Mesenchymal stem cell (in vitro differentiated cells and primary cell): Measurements from ENCODE around the gene FSTL4.
A peak's percentile ranks its signal among the peaks of the same experiment; 100 is the strongest.

Experiments
- DNase-seq: peaks from one replicate; pipeline ENCODE4 v3.0.0-alpha.2; 2013
- H2AFZ ChIP-seq: one replicate; pipeline ENCODE4 v1.6.1; 2013; ENCODE audit warnings: low read depth, mild to moderate bottlenecking, control low read depth, inconsistent platforms, low read length, moderate library complexity
- H2AK5ac ChIP-seq: 2 replicates; pipeline ENCODE4 v1.6.1; 2013; ENCODE audit warnings: low read length, moderate library complexity, mild to moderate bottlenecking, inconsistent platforms; ENCODE audit not compliant: severe bottlenecking
- H2BK120ac ChIP-seq: one replicate; pipeline ENCODE4 v1.6.1; 2013; ENCODE audit warnings: low read depth, mild to moderate bottlenecking, inconsistent platforms, low read length, moderate library complexity
- H2BK12ac ChIP-seq, 2 experiments: one replicate each; pipeline ENCODE4 v1.6.1; 2013; ENCODE audit warnings: inconsistent platforms in 2 of 2, low read length in 2 of 2, mild to moderate bottlenecking in 2 of 2, moderate library complexity in 2 of 2, control low read depth in 1 of 2
- H2BK15ac ChIP-seq: one replicate; pipeline ENCODE4 v1.6.1; 2013; ENCODE audit warnings: mild to moderate bottlenecking, low read depth, inconsistent platforms; ENCODE audit not compliant: poor library complexity, severe bottlenecking
- H2BK5ac ChIP-seq: 2 replicates; pipeline ENCODE4 v1.6.1; 2013; ENCODE audit warnings: low read depth, mild to moderate bottlenecking, low read length, control low read depth, inconsistent platforms; ENCODE audit not compliant: poor library complexity, severe bottlenecking
- H3K14ac ChIP-seq, 2 experiments: one replicate each; pipeline ENCODE4 v1.6.1; 2013; ENCODE audit warnings: inconsistent platforms in 2 of 2, low read length in 2 of 2, control low read depth in 1 of 2, mild to moderate bottlenecking in 1 of 2, moderate library complexity in 1 of 2
- H3K18ac ChIP-seq, 2 experiments: one replicate each; pipeline ENCODE4 v1.6.1; 2013; ENCODE audit warnings: inconsistent platforms in 2 of 2, low read length in 2 of 2, control low read depth in 1 of 2, low read depth in 1 of 2, mild to moderate bottlenecking in 1 of 2
- H3K23ac ChIP-seq, 2 experiments: one replicate each; pipeline ENCODE4 v1.6.1; 2013; ENCODE audit warnings: inconsistent platforms in 2 of 2, low read length in 2 of 2, mild to moderate bottlenecking in 2 of 2, moderate library complexity in 2 of 2, control low read depth in 1 of 2
- H3K27ac ChIP-seq: 2 replicates; pipeline ENCODE4 v1.5.1; 2013; ENCODE audit warnings: mild to moderate bottlenecking, moderate library complexity, low read length, control low read depth, inconsistent platforms; ENCODE audit not compliant: poor library complexity, severe bottlenecking
- H3K27me3 ChIP-seq, 2 experiments: 2 replicates each; pipeline versions ENCODE4 v1.6.1 to v1.7.0; 2013; ENCODE audit warnings: low read length in 2 of 2, mild to moderate bottlenecking in 2 of 2, moderate library complexity in 2 of 2, control low read depth in 1 of 2, inconsistent platforms in 1 of 2; ENCODE audit not compliant: control insufficient read depth in 1 of 2, insufficient read depth in 1 of 2
- H3K36me3 ChIP-seq, 2 experiments: 2 replicates each; pipeline versions ENCODE4 v1.6.1 to v1.7.0; 2013; ENCODE audit warnings: low read length in 2 of 2, control low read depth in 1 of 2, inconsistent platforms in 1 of 2, low read depth in 1 of 2, mild to moderate bottlenecking in 1 of 2; ENCODE audit not compliant: insufficient read depth in 2 of 2, control insufficient read depth in 1 of 2
- H3K4ac ChIP-seq, 2 experiments: one replicate each; pipeline ENCODE4 v1.6.1; 2013; ENCODE audit warnings: inconsistent platforms in 2 of 2, low read length in 2 of 2, mild to moderate bottlenecking in 2 of 2, moderate library complexity in 2 of 2, control low read depth in 1 of 2, low read depth in 1 of 2
- H3K4me1 ChIP-seq: 2 replicates; pipeline ENCODE4 v1.6.1; 2013; ENCODE audit warnings: low read depth, low read length, control low read depth; ENCODE audit not compliant: control insufficient read depth, insufficient read depth
- H3K4me2 ChIP-seq: 2 replicates; pipeline ENCODE4 v1.6.1; 2013; ENCODE audit warnings: low read length, mild to moderate bottlenecking, inconsistent platforms; ENCODE audit not compliant: poor library complexity, severe bottlenecking
- H3K4me3 ChIP-seq, 2 experiments: 2 replicates each; pipeline versions ENCODE4 v1.5.1 to v1.7.0; 2013; ENCODE audit warnings: low read length in 2 of 2, mild to moderate bottlenecking in 2 of 2, control low read depth in 1 of 2, low read depth in 1 of 2; ENCODE audit not compliant: insufficient read depth in 1 of 2
- H3K79me1 ChIP-seq: replicated peaks from 2 replicates; pipeline ENCODE4 v1.6.1; 2013; ENCODE audit warnings: mild to moderate bottlenecking, control low read depth, low read length, inconsistent platforms; ENCODE audit not compliant: poor library complexity, severe bottlenecking
- H3K9ac ChIP-seq: 2 replicates; pipeline ENCODE4 v1.7.0; 2013; ENCODE audit warnings: mild to moderate bottlenecking, low read length, moderate library complexity
- H3K9me3 ChIP-seq: 2 replicates; pipeline ENCODE4 v1.7.0; 2013; ENCODE audit warnings: mild to moderate bottlenecking, low read length; ENCODE audit not compliant: control insufficient read depth
- H4K8ac ChIP-seq: one replicate; pipeline ENCODE4 v1.6.1; 2013; ENCODE audit warnings: inconsistent platforms, mild to moderate bottlenecking, low read length, moderate library complexity
- H4K91ac ChIP-seq: one replicate; pipeline ENCODE4 v1.6.1; 2013; ENCODE audit warnings: mild to moderate bottlenecking, low read length, inconsistent platforms
- WGBS: methylation state at CpG from one replicate; pipeline ENCODE4 v1.1.7; 2013; ENCODE audit warnings: mixed read lengths; 5-methylcytosine and 5-hydroxymethylcytosine counted together

The FSTL4 gene

DNA sequence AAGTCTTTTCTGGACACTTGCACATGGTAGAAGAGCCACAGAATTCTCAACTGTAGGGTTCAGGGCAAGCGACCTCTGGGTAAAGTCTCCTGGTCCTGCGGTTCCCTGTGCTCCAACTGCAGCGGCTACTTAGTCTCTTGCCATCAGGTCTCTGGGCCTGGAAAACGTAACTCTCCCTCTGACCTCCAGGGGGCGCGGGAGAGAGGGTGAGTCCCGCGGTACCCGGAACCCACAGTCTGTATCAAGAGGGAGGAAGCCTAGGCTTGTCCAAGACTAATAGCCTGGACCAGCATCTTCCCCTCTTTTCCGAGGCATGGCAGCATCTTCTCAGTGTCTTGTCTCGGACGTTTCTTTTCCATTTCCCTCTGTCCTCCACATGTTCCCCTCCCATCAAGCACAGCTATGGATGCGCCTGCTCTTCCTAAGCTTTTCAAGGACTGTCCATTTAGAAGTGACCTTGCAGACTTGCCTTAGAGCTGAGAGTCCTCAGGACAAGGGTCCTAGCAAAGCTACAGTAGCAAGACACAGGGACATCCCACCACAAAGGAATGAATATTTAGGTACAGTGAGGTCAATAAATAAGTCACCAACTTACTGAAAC lies 59.3 kb downstream of the FSTL4 start:
- Histone ChIP-seq H3K27me3 (peaks cover 4 to 91% of the 10 kb centered on the region in 2 experiments), H3K79me1 (no peaks in the 10 kb centered on the region), H3K14ac (no peak overlapping the region), H3K4ac (no peak overlapping the region), H4K91ac (no peak overlapping the region), H2AFZ (no peak overlapping the region), H3K4me2 (no peak overlapping the region), H4K8ac (no peak overlapping the region), H2BK5ac (no peak overlapping the region), H3K4me3 (no peak overlapping the region), H2BK12ac (no peak overlapping the region), H3K9ac (no peak overlapping the region), H3K18ac (no peak overlapping the region), H3K9me3 (no peaks in the 10 kb centered on the region), H3K23ac (no peak overlapping the region), H3K36me3 (no peaks in the 10 kb centered on the region), H2BK120ac (no peak overlapping the region), H2AK5ac (no peak overlapping the region), H3K4me1 (no peaks in the 10 kb centered on the region), H3K27ac (no peak overlapping the region), H2BK15ac (no peak overlapping the region)
- DNase-seq: peak; percentile 30
- WGBS: 23% methylated on average over 13 of the region's 13 CpGs

DNA sequence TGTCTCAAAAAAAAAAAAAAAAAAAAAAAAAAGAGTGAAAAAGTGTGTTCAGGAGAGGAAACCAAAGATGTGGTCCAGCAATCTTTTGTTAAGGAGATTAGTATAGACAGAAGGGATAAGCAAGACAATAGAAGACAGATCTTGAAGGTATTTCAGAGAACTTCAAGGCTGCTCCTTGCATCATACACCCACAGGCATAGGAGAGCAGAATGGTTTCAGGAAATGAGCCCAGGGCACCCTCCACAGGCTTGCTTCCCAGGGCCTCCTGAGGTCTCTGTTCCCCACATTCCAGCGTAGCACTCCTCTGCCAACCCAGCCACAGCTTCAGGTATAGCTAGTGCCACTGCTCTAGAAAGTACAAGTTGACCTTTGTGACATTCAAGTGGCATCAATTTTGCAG lies 65.8 kb downstream of the FSTL4 start:
- Histone ChIP-seq H3K27me3 (peaks cover 0 to 69% of the 10 kb centered on the region in 2 experiments), H4K91ac (no peak overlapping the region), H3K27ac (no peak overlapping the region), H2AFZ (no peak overlapping the region), H2BK15ac (no peak overlapping the region), H4K8ac (no peak overlapping the region), H3K4me1 (no peaks in the 10 kb centered on the region), H3K4me2 (no peak overlapping the region), H3K18ac (no peak overlapping the region), H2BK5ac (no peak overlapping the region), H3K79me1 (no peaks in the 10 kb centered on the region), H3K23ac (no peak overlapping the region), H3K9me3 (peaks cover 3% of the 10 kb centered on the region), H3K4ac (no peak overlapping the region), H3K4me3 (no peak overlapping the region), H3K9ac (no peak overlapping the region), H3K14ac (no peak overlapping the region), H2BK12ac (no peak overlapping the region), H2BK120ac (no peak overlapping the region), H3K36me3 (no peaks in the 10 kb centered on the region), H2AK5ac (no peak overlapping the region)
- no peak for DNase-seq
- WGBS: 58% methylated on average over 1 of the region's 1 CpG

DNA sequence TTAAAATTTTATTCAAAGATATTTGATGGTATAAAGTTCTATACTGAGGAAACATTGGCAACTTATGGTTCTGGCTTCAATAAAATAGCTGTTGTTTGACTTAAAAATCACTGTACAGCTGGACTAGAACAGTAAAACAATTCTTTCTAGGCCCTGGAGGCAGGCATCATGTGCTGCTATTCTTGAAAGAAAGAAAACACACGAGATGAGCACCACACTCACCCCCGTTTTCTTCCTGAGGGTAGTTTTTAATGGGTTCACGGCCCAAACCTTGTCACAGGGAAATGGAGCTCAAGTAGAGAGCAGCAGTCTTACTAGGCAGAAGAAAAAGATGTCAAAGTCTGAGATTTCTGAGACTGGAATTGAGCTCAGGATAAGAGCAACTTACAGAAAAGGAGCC lies 68.0 kb downstream of the FSTL4 start:
- no peak for DNase-seq
- H2BK12ac ChIP-seq: no peak overlapping the region
- H3K14ac ChIP-seq: no peak overlapping the region
- 67% methylated on average over 3 of the region's 3 CpGs for WGBS
- no peaks in the 10 kb centered on the region for H3K4me1 ChIP-seq
- no peak overlapping the region for H3K18ac ChIP-seq
- no peaks in the 10 kb centered on the region for H3K36me3 ChIP-seq
- H3K27ac ChIP-seq: no peak overlapping the region
- H3K9me3 ChIP-seq: peaks cover 3% of the 10 kb centered on the region
- H2AK5ac ChIP-seq: no peak overlapping the region
- H4K8ac ChIP-seq: no peak overlapping the region
- no peak overlapping the region for H2AFZ ChIP-seq
- no peak overlapping the region for H3K9ac ChIP-seq
- no peaks in the 10 kb centered on the region for H3K79me1 ChIP-seq
- H2BK120ac ChIP-seq: no peak overlapping the region
- no peak overlapping the region for H3K4ac ChIP-seq
- no peak overlapping the region for H4K91ac ChIP-seq
- no peak overlapping the region for H3K4me3 ChIP-seq
- H2BK15ac ChIP-seq: no peak overlapping the region
- H3K27me3 ChIP-seq: peaks cover 11 to 68% of the 10 kb centered on the region in 2 experiments
- H3K4me2 ChIP-seq: no peak overlapping the region
- no peak overlapping the region for H3K23ac ChIP-seq
- H2BK5ac ChIP-seq: no peak overlapping the region

DNA sequence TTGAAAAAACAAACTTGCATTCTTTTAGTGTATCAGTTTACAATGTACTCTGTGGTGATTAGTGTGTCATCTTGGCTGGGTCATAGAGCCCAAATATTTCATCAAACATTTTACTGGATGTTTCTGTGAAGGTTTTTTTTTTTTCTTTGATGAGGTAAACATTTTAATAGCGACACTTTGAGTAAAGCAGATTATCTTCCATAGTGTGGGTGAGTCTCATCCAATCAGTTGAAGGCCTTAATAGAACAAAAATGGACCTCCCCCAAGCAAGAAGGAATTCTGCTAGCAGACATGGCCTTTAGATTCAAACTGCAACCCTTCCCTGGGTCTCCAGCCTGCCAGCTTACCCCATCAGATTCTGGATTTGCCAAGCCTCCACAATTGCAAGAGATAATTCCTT lies 72.5 kb downstream of the FSTL4 start:
- WGBS: 56% methylated on average over 1 of the region's 1 CpG
- Histone ChIP-seq H4K91ac (no peak overlapping the region), H3K9ac (no peak overlapping the region), H3K23ac (no peak overlapping the region), H2BK120ac (no peak overlapping the region), H3K18ac (no peak overlapping the region), H3K4me2 (no peak overlapping the region), H2BK5ac (no peak overlapping the region), H3K4ac (no peak overlapping the region), H3K79me1 (no peaks in the 10 kb centered on the region), H3K27ac (no peak overlapping the region), H3K27me3 (peaks cover 14 to 50% of the 10 kb centered on the region in 2 experiments), H4K8ac (no peak overlapping the region), H3K9me3 (no peaks in the 10 kb centered on the region), H2BK15ac (no peak overlapping the region), H2AK5ac (no peak overlapping the region), H2BK12ac (no peak overlapping the region), H2AFZ (no peak overlapping the region), H3K36me3 (no peaks in the 10 kb centered on the region), H3K14ac (no peak overlapping the region), H3K4me1 (no peaks in the 10 kb centered on the region), H3K4me3 (no peak overlapping the region)
- no peak for DNase-seq
